HG02852 (cell line): ENCODE results near the gene ARVCF.
"Not testable (repeated sequence)": the region's sequence is repeated elsewhere in the genome, so short reads cannot be mapped to it uniquely, and the experiment has no call there.

Experiments used
- ATAC-seq: cut with Tn5 transposase; IDR thresholded peaks from one replicate; pipeline ENCODE4 v1.9.1; 2021; ENCODE audit warnings: mild to moderate bottlenecking, moderate library complexity; ENCODE audit not compliant: unreplicated experiment

ARVCF gene

GRCh38 chr22:19941365-19942082 lies 75.1 kb downstream of the ARVCF start, which contains the start of the genes COMT and TXNRD2:
Gene COMT (plus strand): TSS chr22:19941772. CDS start chr22:19962527, 20,755 bp downstream.
Gene TXNRD2 (minus strand): TSS chr22:19941818. CDS start chr22:19941803, 15 bp downstream.
- ATAC-seq, result no peak

GRCh38 chr22:19940536-19941364 lies 75.9 kb downstream of the ARVCF start:
- ATAC-seq, result no peak

- ATAC-seq, result no peak
Observed at GRCh38 chr22:19937616-19938473, 78.8 kb downstream of the ARVCF start.

- no peak for ATAC-seq
Observed at GRCh38 chr22:19936513-19936912, 80.1 kb downstream of the ARVCF start.

GRCh38 chr22:19935123-19935718 lies 81.4 kb downstream of the ARVCF start:
- ATAC-seq, result not testable (repeated sequence)

- no peak for ATAC-seq
Observed at GRCh38 chr22:19933341-19934241, 83.0 kb downstream of the ARVCF start.

GRCh38 chr22:19932367-19933206 lies 84.0 kb downstream of the ARVCF start:
- no peak for ATAC-seq

- ATAC-seq, result no peak
Observed at GRCh38 chr22:19931514-19931913, 85.1 kb downstream of the ARVCF start.

GRCh38 chr22:19930551-19931486 lies 85.8 kb downstream of the ARVCF start:
- no peak for ATAC-seq

- ATAC-seq, result no peak
Observed at GRCh38 chr22:19929586-19930550, 86.8 kb downstream of the ARVCF start.

- ATAC-seq, result no peak
Observed at GRCh38 chr22:19928207-19928606, 88.4 kb downstream of the ARVCF start.

GRCh38 chr22:19927696-19928095 lies 88.9 kb downstream of the ARVCF start:
- no peak for ATAC-seq

GRCh38 chr22:19926028-19926427 lies 90.6 kb downstream of the ARVCF start:
- not testable (repeated sequence) for ATAC-seq

- no peak for ATAC-seq
Observed at GRCh38 chr22:19923914-19924513, 92.6 kb downstream of the ARVCF start.

- no peak for ATAC-seq
Observed at GRCh38 chr22:19921544-19922081, 95.0 kb downstream of the ARVCF start.
